GM12878 (cell line): ENCODE results near the gene SLC26A11. TPM values are rescaled to one million over a fixed set of nuclear protein-coding genes. Genes with fewer than 3 reads are reported as not detected.

Experiments used
- ATAC-seq: fragments of 200-7000 bp; cut with Tn5 transposase; 3 replicates; pipeline ENCODE4 v1.9.1; 2020; ENCODE audit warnings: mild to moderate bottlenecking, moderate library complexity
- BruUV-seq: library from RNA; stranded (reverse); fragments of 400-500 nt; replicated peaks from 2 replicates; lab custom pipeline; 2021; lab: Mats Ljungman, UMichigan
- CTCF ChIA-PET: fragments of 300-600 bp; sonication (Branson Sonifier 250); formaldehyde crosslinking; extraction: SDS; loops from one replicate; lab custom pipeline; 2021; ENCODE audit warnings: inconsistent platforms; lab: Yijun Ruan, JAX
- POLR2A ChIA-PET: fragments of 350-600 bp; formaldehyde crosslinking; extraction: SDS; loops from one replicate; lab custom pipeline; 2021; ENCODE audit warnings: inconsistent platforms; lab: Charles Lee
- RAD21 ChIA-PET: fragments of 300-600 bp; sonication (Branson Sonifier 250); formaldehyde crosslinking; loops from one replicate; lab custom pipeline; 2023; ENCODE audit warnings: antibody characterized with exemption; ENCODE audit not compliant: unreplicated experiment; lab: Charles Lee
- SMC1A ChIA-PET: fragments of 300-600 bp; sonication (Branson Sonifier 250); formaldehyde crosslinking; loops from one replicate; lab custom pipeline; 2023; ENCODE audit not compliant: unreplicated experiment, uncharacterized antibody; lab: Charles Lee
- DNase-seq: peaks from one replicate; pipeline ENCODE4 v3.0.0-alpha.2; 2011; ENCODE audit warnings: low read depth, low spot score
- FAIRE-seq: peaks from 3 replicates; lab custom pipeline; 2011; peaks lifted over from hg19 to GRCh38; lab: Jason Lieb, UNC
- H2AFZ ChIP-seq: 2 replicates; pipeline ENCODE4 v1.6.0; 2011; ENCODE audit warnings: low read depth, low read length, control low read depth; ENCODE audit not compliant: control insufficient read depth
- H3K27ac ChIP-seq: 2 replicates; pipeline ENCODE4 v1.5.1; 2011; ENCODE audit warnings: control low read depth; ENCODE audit not compliant: control insufficient read depth, insufficient read depth
- H3K27me3 ChIP-seq, 2 experiments: replicated peaks in 1 of 2; 2 replicates each; pipeline versions ENCODE4 v1.6.0 to v1.6.1; 2011; ENCODE audit warnings: low read length in 1 of 2; ENCODE audit not compliant: control insufficient read depth in 2 of 2, insufficient read depth in 2 of 2
- H3K36me3 ChIP-seq, 2 experiments: 2 replicates each; pipeline ENCODE4 v1.5.1; 2011; ENCODE audit warnings: low read length in 1 of 2; ENCODE audit not compliant: control insufficient read depth in 2 of 2, insufficient read depth in 2 of 2
- H3K4me1 ChIP-seq: 2 replicates; pipeline ENCODE4 v1.6.1; 2011; ENCODE audit warnings: mild to moderate bottlenecking, low read length, moderate library complexity, mixed read lengths; ENCODE audit not compliant: control insufficient read depth, insufficient read depth
- H3K4me2 ChIP-seq: 2 replicates; pipeline ENCODE4 v1.6.0; 2011; ENCODE audit warnings: control low read depth; ENCODE audit not compliant: control insufficient read depth, insufficient read depth
- H3K4me3 ChIP-seq: fragments of 200-600 bp; sonication (generic); 2 replicates; pipeline ENCODE4 v1.5.1; 2016
- H3K79me2 ChIP-seq: 2 replicates; pipeline ENCODE4 v1.6.0; 2011; ENCODE audit warnings: low read length; ENCODE audit not compliant: control insufficient read depth, insufficient read depth
- H3K9ac ChIP-seq: 2 replicates; pipeline ENCODE4 v1.8.0; 2011; ENCODE audit warnings: low read length, control low read depth, mixed read lengths; ENCODE audit not compliant: control insufficient read depth, insufficient read depth
- H3K9me3 ChIP-seq: replicated peaks from 3 replicates; pipeline ENCODE4 v1.5.1; 2011; ENCODE audit warnings: mild to moderate bottlenecking, low read length; ENCODE audit not compliant: control insufficient read depth, insufficient read depth
- H4K20me1 ChIP-seq: 2 replicates; pipeline ENCODE4 v1.6.0; 2011; ENCODE audit not compliant: control insufficient read depth, insufficient read depth
- EP300 ChIP-seq, 2 experiments: fragments of 150-350 bp in 1 of 2; IDR thresholded peaks; 2 replicates each; pipeline ENCODE4 v1.6.1; 2011 to 2012; ENCODE audit warnings: low read depth in 2 of 2, low read length in 2 of 2, borderline replicate concordance in 1 of 2, improper control_type of control experiment in 1 of 2, inconsistent platforms in 1 of 2; ENCODE audit not compliant: control insufficient read depth in 1 of 2
- NFIC ChIP-seq: IDR thresholded peaks from 2 replicates; pipeline ENCODE4 v1.6.1; 2012; ENCODE audit warnings: low read depth, mild to moderate bottlenecking, inconsistent platforms, low read length, moderate library complexity
- PBX3 ChIP-seq: IDR thresholded peaks from 2 replicates; pipeline ENCODE4 v1.6.1; 2011; ENCODE audit warnings: mild to moderate bottlenecking, low read depth, low read length, moderate library complexity; ENCODE audit not compliant: insufficient replicate concordance
- POLR2A ChIP-seq: IDR thresholded peaks from 2 replicates; pipeline ENCODE4 v1.6.1; 2011; ENCODE audit warnings: low read depth, mild to moderate bottlenecking, low read length
- TCF3 ChIP-seq: IDR thresholded peaks from 2 replicates; pipeline ENCODE4 v1.6.1; 2012; ENCODE audit warnings: low read depth, mild to moderate bottlenecking, low read length, borderline replicate concordance; ENCODE audit not compliant: insufficient read depth
- WGBS: methylation state at CpG from one replicate; pipeline ENCODE4 v1.1.6; 2016; ENCODE audit warnings: low lambda C conversion rate; ENCODE audit not compliant: insufficient replicate concordance, insufficient coverage; ENCODE audit errors: missing lambda C conversion rate; 5-methylcytosine and 5-hydroxymethylcytosine counted together
- in situ Hi-C: fragments of 300-500 bp; cut with MboI; formaldehyde crosslinking; loops from 9 replicates; pipeline ENCODE4 v1.14.3; 2018; ENCODE audit warnings: mixed read lengths
- intact Hi-C: fragments of 100-400 bp; cut with micrococcal nuclease; formaldehyde crosslinking; loops from one replicate; pipeline ENCODE4 v1.14.2; 2022; ENCODE audit not compliant: unreplicated experiment
- polyA plus RNA-seq, 11 experiments: library from polyadenylated mRNA; depleted of rRNA in 4 of 11; unstranded in 6 of 11; stranded (reverse) in 5 of 11; fragments of >200 nt; fragmentation: Nextera tagmentation in 4 of 11; fragmentation: Illumina TruSeq in 1 of 11; extraction: Ambion mirVana in 4 of 11; extraction: Trizol in 1 of 11; gene quantifications; 1 replicate in 1 of 11; 2 replicates in 10 of 11; pipeline versions ENCODE4 v1.2.1 to v1.2.3, GENCODE V29; 2011 to 2016; ENCODE audit warnings: inconsistent platforms in 2 of 11, missing spikeins in 2 of 11, low read depth in 1 of 11
- total RNA-seq, 4 experiments: library from RNA; depleted of rRNA in 3 of 4; stranded (reverse); fragments of >200 nt in 3 of 4; fragmentation: Illumina TruSeq in 1 of 4; extraction: Trizol in 1 of 4; gene quantifications; 2 replicates each; pipeline versions ENCODE4 v1.2.1 to v1.2.3, GENCODE V29; 2013 to 2021
- TF ChIP-seq, protein P1 (sequence below): IDR thresholded peaks from 2 replicates; pipeline ENCODE4 v1.6.1; 2011; ENCODE audit warnings: borderline replicate concordance, low read depth, mild to moderate bottlenecking, moderate library complexity, low read length; ENCODE audit not compliant: insufficient read depth, poor library complexity, severe bottlenecking
- TF ChIP-seq, protein P2 (sequence below): fragments of 450-650 bp; IDR thresholded peaks from 2 replicates; pipeline ENCODE4 v1.6.1; 2017; ENCODE audit warnings: mild to moderate bottlenecking, moderate library complexity

Gene SLC26A11
- total and polyA plus RNA-seq, 10 of the 15 experiments (the other 5 are each of a cell fraction or from before 2014, with no cell fraction given) = 0.05 to 4.1 (median 1.2) TPM; not detected in 1

- in situ Hi-C loops = no loop called here
- FAIRE-seq = no peak
- RAD21 ChIA-PET = no interaction called here
These were observed 69.9 kb downstream of the SLC26A11 start for GRCh38 chr17:80290156-80290555.

More at GRCh38 chr17:80290156-80290555, 69.9 kb downstream of the SLC26A11 start:
- Histone ChIP-seq H3K9ac (no peak overlapping the region), H3K4me2 (no peak overlapping the region), H3K27ac (no peak overlapping the region), H3K27me3 (no peaks in the 10 kb centered on the region), H3K4me3 (no peak overlapping the region), H4K20me1 (no peaks in the 10 kb centered on the region), H3K4me1 (no peaks in the 10 kb centered on the region), H3K9me3 (no peaks in the 10 kb centered on the region), H3K36me3 (peaks cover 23 to 41% of the 10 kb centered on the region in 2 experiments), H3K79me2 (no peaks in the 10 kb centered on the region), H2AFZ (no peak overlapping the region)
- ATAC-seq (no peak), DNase-seq (no peak)
- TF ChIP-seq PBX3 = peak; percentile 70
- TF ChIP-seq, protein P1, sequence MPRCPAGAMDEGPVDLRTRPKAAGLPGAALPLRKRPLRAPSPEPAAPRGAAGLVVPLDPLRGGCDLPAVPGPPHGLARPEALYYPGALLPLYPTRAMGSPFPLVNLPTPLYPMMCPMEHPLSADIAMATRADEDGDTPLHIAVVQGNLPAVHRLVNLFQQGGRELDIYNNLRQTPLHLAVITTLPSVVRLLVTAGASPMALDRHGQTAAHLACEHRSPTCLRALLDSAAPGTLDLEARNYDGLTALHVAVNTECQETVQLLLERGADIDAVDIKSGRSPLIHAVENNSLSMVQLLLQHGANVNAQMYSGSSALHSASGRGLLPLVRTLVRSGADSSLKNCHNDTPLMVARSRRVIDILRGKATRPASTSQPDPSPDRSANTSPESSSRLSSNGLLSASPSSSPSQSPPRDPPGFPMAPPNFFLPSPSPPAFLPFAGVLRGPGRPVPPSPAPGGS = peak; percentile 99
- TF ChIP-seq, protein P2, sequence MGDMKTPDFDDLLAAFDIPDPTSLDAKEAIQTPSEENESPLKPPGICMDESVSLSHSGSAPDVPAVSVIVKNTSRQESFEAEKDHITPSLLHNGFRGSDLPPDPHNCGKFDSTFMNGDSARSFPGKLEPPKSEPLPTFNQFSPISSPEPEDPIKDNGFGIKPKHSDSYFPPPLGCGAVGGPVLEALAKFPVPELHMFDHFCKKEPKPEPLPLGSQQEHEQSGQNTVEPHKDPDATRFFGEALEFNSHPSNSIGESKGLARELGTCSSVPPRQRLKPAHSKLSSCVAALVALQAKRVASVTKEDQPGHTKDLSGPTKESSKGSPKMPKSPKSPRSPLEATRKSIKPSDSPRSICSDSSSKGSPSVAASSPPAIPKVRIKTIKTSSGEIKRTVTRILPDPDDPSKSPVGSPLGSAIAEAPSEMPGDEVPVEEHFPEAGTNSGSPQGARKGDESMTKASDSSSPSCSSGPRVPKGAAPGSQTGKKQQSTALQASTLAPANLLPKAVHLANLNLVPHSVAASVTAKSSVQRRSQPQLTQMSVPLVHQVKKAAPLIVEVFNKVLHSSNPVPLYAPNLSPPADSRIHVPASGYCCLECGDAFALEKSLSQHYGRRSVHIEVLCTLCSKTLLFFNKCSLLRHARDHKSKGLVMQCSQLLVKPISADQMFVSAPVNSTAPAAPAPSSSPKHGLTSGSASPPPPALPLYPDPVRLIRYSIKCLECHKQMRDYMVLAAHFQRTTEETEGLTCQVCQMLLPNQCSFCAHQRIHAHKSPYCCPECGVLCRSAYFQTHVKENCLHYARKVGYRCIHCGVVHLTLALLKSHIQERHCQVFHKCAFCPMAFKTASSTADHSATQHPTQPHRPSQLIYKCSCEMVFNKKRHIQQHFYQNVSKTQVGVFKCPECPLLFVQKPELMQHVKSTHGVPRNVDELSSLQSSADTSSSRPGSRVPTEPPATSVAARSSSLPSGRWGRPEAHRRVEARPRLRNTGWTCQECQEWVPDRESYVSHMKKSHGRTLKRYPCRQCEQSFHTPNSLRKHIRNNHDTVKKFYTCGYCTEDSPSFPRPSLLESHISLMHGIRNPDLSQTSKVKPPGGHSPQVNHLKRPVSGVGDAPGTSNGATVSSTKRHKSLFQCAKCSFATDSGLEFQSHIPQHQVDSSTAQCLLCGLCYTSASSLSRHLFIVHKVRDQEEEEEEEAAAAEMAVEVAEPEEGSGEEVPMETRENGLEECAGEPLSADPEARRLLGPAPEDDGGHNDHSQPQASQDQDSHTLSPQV = no peak
- TF ChIP-seq TCF3 = peak; percentile 95
- TF ChIP-seq POLR2A = peak; percentile 83
- 0 out of 2 replicates have a peak, but pooled peaks have one; percentile 36 for TF ChIP-seq NFIC
- TF ChIP-seq EP300 (IDR thresholded peaks at IDR 0.05; ENCODE audit: borderline replicate concordance in 1 of 2, control insufficient read depth in 1 of 2, low read depth in 2 of 2, low read length in 2 of 2) = no peak
- ChIA-PET CTCF (no interaction called here), POLR2A (no interaction called here), SMC1A (no interaction called here)
- 98% methylated on average over 25 of the region's 25 CpGs for WGBS
- intact Hi-C loops = no loop called here
- no TSS peak for BruUV-seq
